Hepatic stellate cell (primary cell): ENCODE results near the gene IL6ST.

Source experiments
- DNase-seq: peaks from one replicate; pipeline ENCODE4 v3.0.0; 2011; ENCODE audit warnings: low spot score

IL6ST gene

DNA sequence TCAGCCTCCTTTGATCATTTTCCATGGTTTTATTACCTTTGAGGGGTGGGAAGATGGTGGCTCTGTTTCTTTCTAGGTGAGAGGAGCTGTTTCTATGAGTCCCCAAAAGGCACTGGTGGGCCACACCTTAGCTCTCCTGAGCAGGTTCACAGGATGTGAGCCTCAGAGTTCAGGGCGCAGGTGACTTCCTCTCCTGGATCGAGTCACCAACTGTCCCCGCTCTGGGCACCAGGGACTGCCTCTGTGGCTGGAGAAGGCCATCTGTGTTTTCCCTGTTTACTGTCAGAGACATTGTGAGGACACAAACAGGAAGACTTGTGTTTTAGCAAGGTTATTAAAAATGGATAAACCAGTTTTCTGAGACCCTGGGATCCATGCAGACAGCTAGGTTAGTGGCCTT is 75.1 kb downstream of the IL6ST start:
- no peak for DNase-seq

DNA sequence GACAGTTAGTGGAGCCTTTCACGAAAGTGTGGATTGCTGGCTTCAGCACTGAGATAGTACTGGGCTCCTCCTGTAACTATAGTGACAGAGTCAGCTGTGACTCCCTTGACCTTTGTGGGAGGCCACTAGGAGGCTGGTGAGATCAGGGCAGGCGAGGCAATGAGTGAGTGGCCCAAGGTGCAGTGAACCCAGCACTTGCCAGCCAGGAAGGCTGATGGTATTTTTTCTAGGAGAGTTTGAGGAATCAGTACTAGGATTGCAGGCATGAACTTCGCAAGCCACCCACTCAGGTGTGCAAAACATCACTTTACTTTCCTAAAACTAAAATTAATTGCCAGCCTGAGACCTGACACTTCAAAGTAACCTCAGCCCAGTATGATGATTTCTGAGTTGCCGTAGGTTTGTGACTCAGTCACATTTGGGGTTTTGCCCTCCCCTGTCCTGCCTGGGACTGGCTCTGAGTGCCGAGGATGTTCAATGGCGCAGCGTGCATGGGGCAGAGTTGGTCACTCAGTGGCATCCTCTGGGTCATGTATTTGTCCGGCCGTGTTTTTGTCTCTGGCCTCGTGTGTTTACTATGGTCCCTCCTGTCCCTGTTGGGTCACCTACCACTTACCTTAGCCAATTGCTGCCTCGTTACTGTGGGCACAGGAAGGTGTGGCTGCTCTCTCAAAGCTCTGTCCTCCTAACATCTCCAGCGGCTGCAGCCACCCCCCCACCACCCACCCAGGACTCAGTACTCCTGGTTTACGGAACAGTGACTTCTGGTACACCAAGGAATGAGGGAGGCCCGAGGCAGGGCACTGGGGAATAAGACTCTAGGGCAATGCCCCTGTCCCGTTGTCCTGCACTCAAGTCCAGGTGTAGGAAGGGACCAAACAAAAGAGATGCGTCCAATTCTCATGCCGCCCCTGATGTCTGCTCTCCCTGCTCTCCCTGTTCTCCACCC is 76.4 kb downstream of the IL6ST start:
- no peak for DNase-seq

DNA sequence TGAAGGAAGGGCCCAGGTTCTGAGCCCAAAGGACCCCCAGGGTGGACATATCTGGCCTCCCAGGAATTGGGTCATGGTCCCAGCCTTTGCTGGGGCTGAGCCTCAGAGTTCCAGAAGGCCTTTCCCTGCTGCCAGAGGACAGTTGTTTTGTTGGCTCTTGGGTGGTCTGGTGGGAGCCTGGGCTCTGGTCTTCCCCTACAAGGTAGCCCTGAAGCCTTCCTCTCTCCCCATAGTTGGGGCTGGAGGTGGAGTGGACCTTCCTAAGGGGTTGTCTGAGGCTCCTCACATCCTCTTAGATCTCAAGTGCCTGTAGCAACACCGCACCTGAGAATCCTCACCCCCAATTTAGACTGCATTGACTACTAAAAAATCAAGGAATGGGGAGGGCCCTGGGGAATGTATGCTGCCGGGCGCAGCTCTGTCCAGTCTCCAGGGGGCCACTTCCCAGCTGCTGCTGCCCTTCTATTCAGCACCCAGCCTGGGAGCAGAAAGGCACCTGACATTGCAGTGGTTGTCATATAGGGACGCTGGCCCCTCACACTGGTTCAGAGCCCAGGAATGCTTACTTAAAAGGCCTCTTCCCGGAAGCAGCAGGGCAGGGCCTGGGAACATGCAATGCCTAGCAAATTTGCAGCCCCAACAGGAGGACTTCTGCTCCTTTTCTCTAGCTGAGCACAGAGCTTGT is 77.2 kb downstream of the IL6ST start:
- DNase-seq: no peak

DNA sequence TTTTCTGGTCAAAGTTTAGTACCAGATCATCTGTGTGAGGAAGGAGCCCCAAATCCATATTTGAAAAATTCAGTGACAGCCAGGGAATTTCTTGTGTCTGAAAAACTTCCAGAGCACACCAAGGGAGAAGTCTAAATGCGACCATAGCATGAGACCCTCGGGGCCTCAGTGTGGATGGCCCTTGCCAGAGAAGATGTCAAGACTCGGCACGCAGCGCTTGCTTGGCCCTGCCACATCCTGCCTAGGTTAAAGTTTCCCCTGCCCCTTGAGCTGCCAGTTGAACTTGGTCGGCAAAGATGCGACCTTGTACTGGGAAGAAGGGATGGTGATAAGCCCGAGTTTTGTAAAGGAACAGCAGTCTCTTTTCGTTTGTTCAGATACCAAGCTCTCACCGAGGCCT is 77.8 kb downstream of the IL6ST start:
- no peak for DNase-seq

DNA sequence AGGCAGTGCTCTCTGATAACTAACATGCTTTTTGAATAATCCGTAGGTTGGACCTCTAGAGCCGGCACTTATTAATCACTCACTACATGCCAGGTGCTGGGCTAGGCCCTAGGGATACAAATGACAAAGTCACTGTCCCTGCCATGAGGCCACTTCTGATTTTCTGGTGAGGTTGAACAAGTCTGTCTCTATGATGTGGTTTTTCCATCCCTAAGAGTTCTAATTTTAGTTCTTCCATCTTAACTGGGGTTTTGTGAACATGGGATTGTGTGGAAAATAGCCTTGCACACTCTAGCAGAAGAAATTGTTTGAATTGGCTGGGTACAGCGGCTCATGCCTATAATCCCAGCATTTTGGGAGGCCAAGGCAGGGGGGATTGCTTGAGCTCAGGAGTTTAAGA is 79.0 kb downstream of the IL6ST start:
- no peak for DNase-seq

DNA sequence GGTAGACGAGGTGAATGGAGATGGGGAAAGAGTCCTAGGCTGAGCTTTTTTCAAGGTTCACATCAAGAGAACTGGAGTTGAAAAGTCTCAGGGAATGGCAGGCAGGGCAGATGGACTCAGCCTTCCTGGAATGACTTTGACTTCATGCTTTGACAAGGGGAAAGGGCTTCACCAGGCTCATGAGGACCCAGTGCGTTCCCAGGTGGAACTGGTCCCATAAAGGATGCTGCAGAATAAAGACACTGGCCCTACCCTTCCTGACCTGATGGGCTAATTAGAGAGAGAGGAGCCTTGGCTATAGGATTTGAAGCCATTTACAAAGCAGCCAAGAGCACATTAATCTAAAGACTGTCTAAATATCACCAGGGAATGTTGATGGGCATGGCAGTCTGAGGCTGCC is 79.8 kb downstream of the IL6ST start:
- no peak for DNase-seq

DNA sequence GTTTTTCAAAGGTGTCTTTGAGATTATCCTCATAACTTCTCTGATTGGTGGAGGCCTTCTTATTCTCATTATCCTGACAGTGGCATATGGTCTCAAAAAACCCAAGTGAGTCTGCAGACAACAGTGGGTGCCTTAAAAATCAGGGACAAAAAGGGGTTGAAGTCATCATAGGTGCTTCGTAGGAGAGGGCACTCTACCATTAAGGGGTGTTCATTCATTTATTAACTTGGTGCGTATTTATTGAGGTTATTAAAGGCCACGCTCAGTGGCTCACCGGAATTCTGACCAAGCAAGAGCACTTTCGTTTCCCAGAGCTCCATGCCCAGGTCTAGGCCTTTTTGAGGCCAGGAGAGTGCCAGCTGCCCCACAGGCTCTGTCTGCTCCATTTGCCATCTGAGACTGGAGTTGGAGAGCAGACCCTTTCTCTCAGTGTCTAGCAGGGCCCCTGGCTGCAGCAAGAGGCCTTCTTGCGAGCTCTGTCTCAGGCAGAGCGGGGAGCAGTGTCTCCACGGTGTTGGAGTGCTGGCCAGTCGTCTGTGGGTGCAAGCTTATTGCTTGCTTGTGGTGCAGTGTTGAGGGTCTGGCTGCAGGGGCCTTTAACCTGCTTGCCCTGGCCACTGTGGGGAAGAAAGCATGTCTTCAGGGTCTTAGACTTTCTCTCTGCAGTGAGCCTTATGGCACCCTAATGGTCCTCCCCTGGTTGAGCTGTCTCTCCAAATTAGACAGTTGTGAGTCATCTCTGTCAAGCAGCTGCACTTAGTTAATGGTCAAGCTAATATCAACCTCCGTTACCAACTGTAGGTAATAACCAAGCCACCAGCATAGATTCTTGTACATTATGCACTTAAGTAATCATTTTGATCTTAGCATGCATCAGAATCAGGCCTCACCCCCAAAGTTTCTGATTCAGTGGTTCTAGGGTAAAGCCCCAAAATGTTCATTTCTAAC is 81.0 kb downstream of the IL6ST start:
- no peak for DNase-seq

DNA sequence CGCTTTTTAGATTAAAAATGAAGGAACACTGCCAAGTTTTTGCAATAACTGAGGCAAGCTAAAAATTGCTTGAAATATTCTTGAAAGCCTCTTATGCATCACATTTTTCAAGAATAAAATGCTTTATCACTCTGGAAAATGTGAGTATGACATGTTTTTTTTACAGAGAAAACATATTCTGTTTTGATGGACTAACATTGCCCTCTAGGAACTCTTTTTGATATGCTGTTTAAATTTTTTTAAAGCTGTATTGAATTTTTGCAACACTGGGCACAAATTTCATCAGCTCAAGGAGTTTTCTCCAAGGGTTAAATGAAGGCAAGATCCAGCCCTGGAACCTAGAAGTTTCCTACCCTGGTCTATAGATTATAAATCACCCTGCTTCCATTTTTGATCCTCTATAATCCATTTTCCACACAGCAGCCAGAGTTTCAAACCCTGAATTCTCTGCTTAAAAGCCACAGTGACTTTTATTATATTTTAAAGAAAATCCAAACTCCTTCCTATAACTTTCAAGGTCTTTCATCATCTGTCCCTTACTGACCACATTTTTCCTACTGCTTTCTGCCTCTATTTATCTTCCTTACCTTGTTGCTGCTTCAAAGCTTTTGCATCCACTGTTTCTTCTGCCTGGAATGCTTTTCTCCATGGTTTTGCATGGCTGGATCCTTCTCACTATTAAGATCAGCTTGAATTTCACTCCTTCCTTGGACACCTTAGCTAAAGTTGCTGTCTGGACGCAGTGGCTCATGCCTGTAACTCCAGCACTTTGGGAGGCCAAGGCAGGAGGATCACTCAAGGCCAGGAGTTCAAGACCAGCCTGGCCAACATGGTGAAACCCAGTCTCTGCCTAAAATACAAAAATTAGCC is 82.7 kb downstream of the IL6ST start:
- DNase-seq: no peak

DNA sequence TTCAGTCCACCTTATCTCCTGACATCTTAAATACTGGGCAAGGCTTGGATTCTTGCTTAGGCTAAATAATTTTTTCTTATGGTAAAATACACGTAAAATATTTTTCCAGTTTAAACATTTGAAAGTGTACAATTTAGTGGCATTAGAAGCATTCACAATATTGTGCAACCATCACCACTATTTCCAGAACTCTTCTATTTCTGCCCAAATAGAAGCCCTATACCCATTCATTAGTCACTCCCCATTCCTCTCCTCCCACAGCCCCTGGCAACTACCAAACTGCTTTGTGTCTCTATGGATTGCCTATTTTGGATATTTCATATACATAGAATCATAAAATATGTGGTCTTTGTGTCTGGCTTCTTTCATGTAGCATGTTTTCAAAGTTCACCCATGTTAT is 86.0 kb downstream of the IL6ST start:
- no peak for DNase-seq

DNA sequence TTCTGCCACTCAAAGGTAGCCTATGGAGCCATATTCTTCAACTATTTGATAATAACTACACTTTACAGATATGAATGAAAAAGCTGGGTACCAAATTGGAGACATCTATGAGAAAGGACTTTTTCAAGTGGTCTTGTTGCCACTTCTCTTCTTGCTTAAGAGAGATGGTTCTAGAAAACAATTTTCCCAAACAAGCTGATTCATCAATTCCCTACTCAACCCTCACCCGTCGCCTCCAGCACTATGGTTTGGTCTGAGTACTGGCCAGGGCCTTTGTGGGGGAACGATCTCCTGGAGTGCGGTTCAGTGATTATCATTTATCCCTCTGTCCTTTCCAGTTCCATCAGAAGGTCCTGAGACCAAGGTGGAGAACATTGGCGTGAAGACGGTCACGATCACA is 86.8 kb downstream of the IL6ST start:
- no peak for DNase-seq

DNA sequence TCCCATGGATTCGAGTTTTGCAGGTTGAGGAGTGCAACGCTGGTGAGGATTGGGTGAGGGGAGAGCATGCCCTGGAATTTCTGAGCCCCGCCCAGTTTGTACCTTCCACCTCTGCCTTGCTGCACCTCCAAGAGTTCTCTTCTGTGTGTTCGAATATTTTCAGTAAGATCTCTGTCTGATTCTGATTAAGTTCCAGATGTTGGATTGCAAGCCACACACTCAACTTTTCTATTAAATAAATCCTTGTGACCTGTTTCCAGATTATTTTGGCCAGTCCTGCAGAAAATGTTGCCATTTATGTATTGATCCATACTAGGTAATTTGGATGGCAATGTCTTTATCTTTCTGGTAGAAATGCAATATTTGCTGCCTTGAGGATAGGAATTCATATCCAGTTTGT is 89.5 kb downstream of the IL6ST start:
- no peak for DNase-seq

DNA sequence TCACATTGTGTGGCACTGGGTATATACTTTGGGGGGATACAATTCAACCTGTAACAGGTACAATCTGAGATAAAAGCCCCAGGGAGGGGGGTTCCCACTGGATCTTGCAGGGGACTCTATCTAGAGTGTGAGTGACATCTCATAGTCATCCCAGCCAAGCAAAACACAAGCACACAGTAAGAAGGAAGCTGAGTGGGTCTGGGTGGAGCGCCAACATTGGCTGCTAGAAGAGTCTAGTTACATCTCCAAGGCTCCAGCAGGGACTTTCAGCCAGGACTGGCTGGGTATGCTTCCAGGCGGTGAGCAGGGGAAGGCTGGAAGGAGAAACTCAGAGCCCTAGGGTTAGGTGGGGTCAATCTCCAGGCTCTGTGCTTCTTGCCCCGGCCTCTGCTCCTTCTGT is 90.6 kb downstream of the IL6ST start:
- DNase-seq: no peak

DNA sequence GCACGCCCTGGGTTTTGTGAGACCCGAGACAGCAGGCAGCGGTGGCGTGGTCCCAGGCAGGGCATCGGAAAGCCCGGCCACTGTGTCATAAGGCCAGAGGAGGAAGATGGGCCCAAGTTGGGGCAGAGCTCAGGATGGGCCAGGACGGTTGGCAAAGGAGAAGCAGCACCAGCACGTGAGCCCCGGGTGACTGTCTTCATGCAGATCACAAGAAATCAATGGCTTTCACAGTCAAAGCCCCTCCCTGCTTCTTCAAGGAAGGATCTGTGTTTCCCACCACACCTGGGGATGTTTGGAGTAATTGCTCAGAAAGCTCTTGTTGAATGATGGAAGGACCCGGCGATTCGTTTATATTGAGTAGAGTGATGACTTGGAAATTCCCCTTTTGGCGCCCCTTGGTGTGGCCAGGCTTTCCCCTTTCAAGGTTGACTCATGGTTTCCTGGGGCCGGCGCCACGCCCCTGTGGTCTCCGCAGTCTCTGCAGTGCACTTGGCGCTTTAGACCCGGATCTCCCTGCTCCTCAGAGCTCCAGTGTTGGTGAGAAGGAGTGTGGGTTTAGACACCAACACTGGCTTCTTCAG is 91.6 kb downstream of the IL6ST start:
- DNase-seq: no peak

DNA sequence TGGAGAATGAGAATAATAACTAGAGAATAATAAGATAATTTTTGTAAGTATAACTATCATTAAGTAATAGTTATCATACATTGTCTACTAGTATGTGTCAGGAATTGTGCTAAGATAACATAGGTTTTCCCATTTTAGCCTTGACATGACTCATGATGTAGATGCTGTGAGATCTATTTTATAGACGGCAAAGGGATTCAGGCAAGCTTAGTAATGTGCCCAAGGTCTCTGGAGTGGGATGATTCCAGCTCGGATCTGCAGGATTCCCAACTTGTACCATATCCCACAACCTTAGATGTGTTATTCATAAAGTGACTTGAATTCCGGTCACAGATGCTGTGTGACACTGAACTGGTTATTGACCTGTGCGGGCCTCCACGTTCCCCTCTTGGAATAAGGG is 92.1 kb downstream of the IL6ST start:
- DNase-seq: no peak

DNA sequence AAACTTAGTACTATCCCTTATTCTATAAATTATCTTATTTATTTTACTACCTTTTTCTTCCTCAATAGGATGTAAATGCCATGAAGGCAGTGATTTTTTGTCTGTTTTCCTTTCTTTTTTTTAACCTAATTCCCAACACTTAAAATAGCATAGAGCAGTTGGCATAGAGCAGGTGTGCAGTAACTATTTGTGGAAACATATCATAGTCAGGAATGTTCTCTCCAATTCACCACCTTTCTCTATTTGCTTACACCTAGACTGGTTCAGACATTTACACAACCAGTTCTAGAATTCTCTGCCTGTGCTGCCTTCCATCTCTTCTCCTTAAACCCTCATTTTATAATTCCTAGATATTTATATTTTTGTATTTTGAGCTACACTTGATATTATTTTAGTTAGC is 94.0 kb downstream of the IL6ST start:
- no peak for DNase-seq

DNA sequence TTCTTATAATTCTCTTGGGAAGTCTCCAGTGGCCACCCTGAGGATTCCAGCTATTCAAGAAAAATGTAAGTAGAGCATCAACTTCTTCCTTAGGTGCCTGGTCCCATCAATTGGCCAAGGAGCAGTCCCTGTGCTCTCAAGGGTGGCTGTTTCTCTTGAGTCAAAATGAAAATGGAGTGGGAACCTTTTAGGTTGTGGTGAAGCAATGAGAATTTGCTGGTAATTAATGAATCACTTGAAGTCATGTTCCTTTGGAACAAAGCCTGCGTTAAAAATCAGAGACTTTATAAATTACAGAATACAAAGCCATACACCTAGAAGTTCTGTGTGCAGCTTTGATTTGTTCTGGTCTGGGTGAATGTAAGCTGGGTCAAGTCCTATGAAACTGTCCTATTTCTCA is 94.7 kb downstream of the IL6ST start:
- no peak for DNase-seq

DNA sequence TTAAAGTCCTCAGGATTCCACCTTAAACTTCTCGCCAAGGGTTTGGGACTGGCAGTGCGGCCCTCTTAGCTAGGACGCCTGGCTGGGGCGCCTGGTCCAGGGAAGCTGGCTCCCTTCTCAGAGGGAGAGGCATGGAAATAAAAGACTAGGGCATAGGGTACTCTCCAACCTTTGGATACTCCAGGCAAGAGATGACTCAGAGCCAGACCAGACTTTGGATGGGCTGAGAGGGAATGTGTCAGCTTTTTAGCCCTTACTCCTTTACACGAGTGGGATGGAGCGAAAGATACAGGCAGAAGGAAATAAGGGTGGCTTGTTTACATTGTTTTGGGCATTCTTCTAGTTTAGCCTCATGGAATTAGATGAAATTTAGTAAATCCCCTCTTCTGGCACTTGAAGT is 95.4 kb downstream of the IL6ST start:
- peak; percentile 34 for DNase-seq

DNA sequence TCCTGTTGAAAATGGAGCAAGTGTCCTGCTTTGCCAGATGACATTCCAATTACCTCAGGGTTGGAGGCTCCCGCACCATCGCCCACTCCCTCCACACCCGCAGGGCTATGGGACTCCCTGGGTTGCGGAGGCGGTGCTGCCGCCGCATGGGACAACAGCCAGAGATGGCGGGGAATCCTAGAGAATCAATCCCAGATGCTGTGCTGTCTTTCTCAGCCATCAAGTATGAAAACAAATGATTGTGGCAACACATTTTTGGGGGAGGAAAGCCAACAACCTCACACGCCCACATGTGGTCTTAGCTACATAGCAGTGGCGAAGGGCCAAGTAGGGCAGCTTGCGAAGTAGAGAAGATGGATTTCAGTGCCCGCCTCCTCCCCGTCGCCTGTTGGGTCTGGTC is 96.9 kb downstream of the IL6ST start:
- peak; percentile 83 for DNase-seq

DNA sequence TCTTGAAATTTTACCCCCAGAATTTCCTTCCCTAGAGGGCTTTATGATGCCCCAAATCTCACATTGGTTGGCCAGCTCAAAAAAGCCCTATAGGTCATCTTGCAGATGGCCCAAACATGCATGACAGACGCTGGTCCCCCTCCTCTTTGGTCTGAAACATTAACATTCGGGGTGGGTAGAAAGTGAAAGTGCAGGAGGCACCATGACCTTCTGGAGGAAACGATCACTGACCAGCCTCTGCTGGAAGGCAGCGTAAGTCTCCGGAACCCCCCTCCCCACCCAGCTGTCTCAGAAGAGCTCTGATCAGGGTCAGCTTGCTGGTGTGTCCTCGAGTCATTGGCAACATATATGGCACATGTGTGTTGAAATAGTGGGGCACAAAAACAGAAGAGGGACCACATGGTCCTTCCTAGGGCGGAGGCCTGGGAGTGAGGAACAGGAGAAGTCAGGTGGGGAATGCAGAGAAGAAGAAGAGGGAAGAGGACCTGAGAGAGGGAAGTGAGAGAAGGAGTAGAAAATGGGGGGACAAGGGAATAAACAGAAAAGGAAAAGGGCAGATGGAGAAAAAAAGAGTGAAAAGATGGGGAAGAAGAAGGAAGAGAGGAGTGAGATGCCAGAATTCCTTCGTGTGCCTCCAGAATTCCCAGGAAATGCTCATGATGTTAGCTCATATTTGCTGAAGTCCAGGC is 97.4 kb downstream of the IL6ST start:
- DNase-seq: no peak

DNA sequence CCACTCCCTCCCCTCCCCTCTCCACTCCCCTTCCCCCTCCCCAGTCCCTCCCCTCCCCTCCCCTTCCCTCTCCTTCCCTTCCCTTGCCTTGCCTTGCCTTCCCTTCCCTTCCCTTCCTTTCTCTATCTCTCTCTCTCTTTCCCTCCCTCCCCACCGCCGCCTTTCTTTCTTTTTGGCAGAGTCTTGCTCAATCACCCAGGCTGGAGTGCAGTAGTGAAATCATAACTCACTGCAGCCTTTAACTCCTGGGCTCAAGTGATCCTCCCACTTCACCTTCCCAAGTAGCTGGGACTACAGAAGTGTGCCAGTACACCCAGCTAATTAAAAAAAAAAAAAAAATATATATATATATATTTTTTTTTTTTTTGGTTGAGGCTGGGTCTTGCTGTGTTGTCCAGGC is 98.1 kb downstream of the IL6ST start:
- DNase-seq: no peak

DNA sequence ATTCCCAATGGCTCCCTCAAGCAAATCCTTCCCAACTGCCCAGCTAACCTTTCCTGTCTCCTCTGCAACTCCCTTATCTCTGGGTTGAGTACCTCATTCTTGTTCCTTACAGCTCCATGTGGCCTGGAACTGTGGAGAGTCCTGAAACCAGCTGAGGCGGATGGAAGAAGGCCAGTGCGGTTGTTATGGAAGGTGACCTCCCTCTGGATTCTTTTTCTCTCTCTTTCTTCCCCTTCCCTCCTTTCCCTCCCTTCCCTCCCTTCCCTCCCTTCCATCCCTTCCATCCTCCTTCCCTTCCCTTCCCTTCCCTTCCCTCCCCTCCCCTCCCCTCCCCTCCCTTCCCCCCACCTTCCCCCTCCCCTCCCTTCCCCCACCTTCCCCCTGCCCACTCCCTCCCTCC is 98.5 kb downstream of the IL6ST start:
- DNase-seq: no peak
